ENCODE measurements around the gene NF2.

GRCh38 chr22:29707010-29707409 lies 103.6 kb downstream of the NF2 start:
- TF ChIP-seq ZFP30 (CRISPR knock-in tag; IDR thresholded peaks at IDR 0.05) (no peak), BACH2 (CRISPR knock-in tag; IDR thresholded peaks at IDR 0.05; ENCODE audit: borderline replicate concordance) (no peak), RARB (CRISPR knock-in tag; IDR thresholded peaks at IDR 0.05) (no peak), ZFP3 (CRISPR knock-in tag; IDR thresholded peaks at IDR 0.05) (no peak), TSHZ2 (CRISPR knock-in tag; IDR thresholded peaks at IDR 0.05) (no peak), CSDC2 (CRISPR knock-in tag; IDR thresholded peaks at IDR 0.05) (no peak), TCF4 (CRISPR knock-in tag; IDR thresholded peaks at IDR 0.05; ENCODE audit: borderline replicate concordance) (no peak)
- TF ChIP-seq, protein P1, sequence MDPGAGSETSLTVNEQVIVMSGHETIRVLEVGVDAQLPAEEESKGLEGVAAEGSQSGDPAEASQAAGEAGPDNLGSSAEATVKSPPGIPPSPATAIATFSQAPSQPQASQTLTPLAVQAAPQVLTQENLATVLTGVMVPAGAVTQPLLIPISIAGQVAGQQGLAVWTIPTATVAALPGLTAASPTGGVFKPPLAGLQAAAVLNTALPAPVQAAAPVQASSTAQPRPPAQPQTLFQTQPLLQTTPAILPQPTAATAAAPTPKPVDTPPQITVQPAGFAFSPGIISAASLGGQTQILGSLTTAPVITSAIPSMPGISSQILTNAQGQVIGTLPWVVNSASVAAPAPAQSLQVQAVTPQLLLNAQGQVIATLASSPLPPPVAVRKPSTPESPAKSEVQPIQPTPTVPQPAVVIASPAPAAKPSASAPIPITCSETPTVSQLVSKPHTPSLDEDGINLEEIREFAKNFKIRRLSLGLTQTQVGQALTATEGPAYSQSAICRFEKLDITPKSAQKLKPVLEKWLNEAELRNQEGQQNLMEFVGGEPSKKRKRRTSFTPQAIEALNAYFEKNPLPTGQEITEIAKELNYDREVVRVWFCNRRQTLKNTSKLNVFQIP (CRISPR knock-in tag; IDR thresholded peaks at IDR 0.05; ENCODE audit: borderline replicate concordance, low read depth), result no peak
- TF ChIP-seq, protein P2, sequence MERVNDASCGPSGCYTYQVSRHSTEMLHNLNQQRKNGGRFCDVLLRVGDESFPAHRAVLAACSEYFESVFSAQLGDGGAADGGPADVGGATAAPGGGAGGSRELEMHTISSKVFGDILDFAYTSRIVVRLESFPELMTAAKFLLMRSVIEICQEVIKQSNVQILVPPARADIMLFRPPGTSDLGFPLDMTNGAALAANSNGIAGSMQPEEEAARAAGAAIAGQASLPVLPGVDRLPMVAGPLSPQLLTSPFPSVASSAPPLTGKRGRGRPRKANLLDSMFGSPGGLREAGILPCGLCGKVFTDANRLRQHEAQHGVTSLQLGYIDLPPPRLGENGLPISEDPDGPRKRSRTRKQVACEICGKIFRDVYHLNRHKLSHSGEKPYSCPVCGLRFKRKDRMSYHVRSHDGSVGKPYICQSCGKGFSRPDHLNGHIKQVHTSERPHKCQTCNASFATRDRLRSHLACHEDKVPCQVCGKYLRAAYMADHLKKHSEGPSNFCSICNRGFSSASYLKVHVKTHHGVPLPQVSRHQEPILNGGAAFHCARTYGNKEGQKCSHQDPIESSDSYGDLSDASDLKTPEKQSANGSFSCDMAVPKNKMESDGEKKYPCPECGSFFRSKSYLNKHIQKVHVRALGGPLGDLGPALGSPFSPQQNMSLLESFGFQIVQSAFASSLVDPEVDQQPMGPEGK (CRISPR knock-in tag; IDR thresholded peaks at IDR 0.05; ENCODE audit: borderline replicate concordance), result no peak

Measured in SK-N-SH treated with all-trans-retinoic acid at 6 μM for 48 hours (cell line).